K562 (cell line): ENCODE data around the gene LIG3. TPM values are rescaled to one million over a fixed set of nuclear protein-coding genes. Genes with fewer than 3 reads are reported as not detected.

Experiments used
- E2F8 ChIP-seq: fragments of 450-650 bp; IDR thresholded peaks from 2 replicates; pipeline ENCODE4 v1.7.1; 2018; ENCODE audit warnings: mild to moderate bottlenecking, low read depth; ENCODE audit not compliant: partially characterized antibody
- EP400 ChIP-seq: fragments of 450-650 bp; IDR thresholded peaks from 2 replicates; pipeline ENCODE4 v1.6.1; 2017; ENCODE audit warnings: antibody characterized with exemption, mild to moderate bottlenecking, moderate library complexity
- ETV1 ChIP-seq: fragments of 450-650 bp; conservative IDR thresholded peaks from 2 replicates; pipeline ENCODE4 v1.6.1; 2016; ENCODE audit warnings: missing genetic modification characterization, control low read depth, low read depth, missing compliant biosample characterization
- PHB ChIP-seq: fragments of 250-450 bp; sonication (Bioruptor Pico); IDR thresholded peaks from 2 replicates; pipeline ENCODE4 v1.5.0; 2021
- PML ChIP-seq: IDR thresholded peaks from 2 replicates; pipeline ENCODE4 v1.6.1; 2012; ENCODE audit warnings: low read length, inconsistent platforms
- POLR3A ChIP-seq: IDR thresholded peaks from 2 replicates; pipeline ENCODE4 v1.6.1; 2011; ENCODE audit warnings: borderline replicate concordance, mild to moderate bottlenecking, moderate library complexity; ENCODE audit not compliant: insufficient read length, insufficient read depth; ENCODE audit errors: extremely low read depth
- PREB ChIP-seq: sonication (generic); formaldehyde crosslinking; IDR thresholded peaks from 2 replicates; pipeline ENCODE4 v1.8.1; 2023; ENCODE audit warnings: mild to moderate bottlenecking, missing genetic modification reagents
- RBM34 ChIP-seq: fragments of 200-400 bp; formaldehyde crosslinking; IDR thresholded peaks from 2 replicates; pipeline ENCODE4 v1.6.1; 2018; ENCODE audit warnings: low read length, borderline replicate concordance; ENCODE audit not compliant: insufficient read depth
- SP2 ChIP-seq: IDR thresholded peaks from 2 replicates; pipeline ENCODE4 v1.6.1; 2011; ENCODE audit warnings: mild to moderate bottlenecking, low read depth, low read length, moderate library complexity; ENCODE audit not compliant: poor library complexity, severe bottlenecking; ENCODE audit errors: extremely low read depth
- SRSF3 ChIP-seq: fragments of 200-400 bp; formaldehyde crosslinking; IDR thresholded peaks from 2 replicates; pipeline ENCODE4 v1.6.1; 2016; ENCODE audit warnings: mild to moderate bottlenecking, low read length, moderate library complexity; ENCODE audit not compliant: insufficient read depth
- TEAD4 ChIP-seq, 2 experiments: sonication (generic) in 1 of 2; formaldehyde crosslinking in 1 of 2; IDR thresholded peaks; 2 replicates each; pipeline versions ENCODE4 v1.6.1 to v1.8.0; 2012 to 2022; ENCODE audit warnings: borderline replicate concordance in 1 of 2, inconsistent platforms in 1 of 2, low read length in 1 of 2, mild to moderate bottlenecking in 1 of 2, missing genetic modification reagents in 1 of 2
- ZNF12 ChIP-seq: sonication (generic); formaldehyde crosslinking; IDR thresholded peaks from 2 replicates; pipeline ENCODE4 v1.4.0; 2020; ENCODE audit warnings: mild to moderate bottlenecking, missing genetic modification reagents
- polyA plus RNA-seq, 8 experiments: library from polyadenylated mRNA; depleted of rRNA in 4 of 8; stranded (reverse) in 5 of 8; unstranded in 3 of 8; fragments of >200 nt; fragmentation: Nextera tagmentation in 2 of 8; fragmentation: Illumina TruSeq in 1 of 8; extraction: Ambion mirVana in 2 of 8; extraction: Trizol in 1 of 8; gene quantifications; 2 replicates each; pipeline versions ENCODE4 v1.2.1 to v1.2.3, GENCODE V29; 2011 to 2014; ENCODE audit warnings: inconsistent platforms in 1 of 8, missing spikeins in 1 of 8
- total RNA-seq, 7 experiments: library from RNA; depleted of rRNA in 6 of 7; stranded (reverse); fragments of >200 nt in 6 of 7; fragmentation: Illumina TruSeq in 2 of 7; extraction: Trizol in 2 of 7; gene quantifications; 2 replicates each; pipeline versions ENCODE4 v1.2.1 to v1.2.3, GENCODE V29; 2011 to 2021; ENCODE audit warnings: low replicate concordance in 1 of 7
- TF ChIP-seq, protein P1 (sequence below): fragments of 250-450 bp; sonication (Bioruptor Pico); IDR thresholded peaks from 2 replicates; pipeline ENCODE4 v1.6.1; 2021; ENCODE audit warnings: mild to moderate bottlenecking
- TF ChIP-seq, protein P2 (sequence below), 2 experiments: IDR thresholded peaks in 1 of 2; conservative IDR thresholded peaks in 1 of 2; 2 replicates each; pipeline ENCODE4 v1.6.1; 2016; ENCODE audit warnings: low read depth in 2 of 2, mild to moderate bottlenecking in 1 of 2, missing compliant biosample characterization in 1 of 2, missing genetic modification characterization in 1 of 2, moderate library complexity in 1 of 2

LIG3 gene
- total and polyA plus RNA-seq, 9 of the 15 experiments (the other 6 are each of a cell fraction or from before 2014, with no cell fraction given), result 7.6 to 75.0 (median 43.0) TPM

DNA sequence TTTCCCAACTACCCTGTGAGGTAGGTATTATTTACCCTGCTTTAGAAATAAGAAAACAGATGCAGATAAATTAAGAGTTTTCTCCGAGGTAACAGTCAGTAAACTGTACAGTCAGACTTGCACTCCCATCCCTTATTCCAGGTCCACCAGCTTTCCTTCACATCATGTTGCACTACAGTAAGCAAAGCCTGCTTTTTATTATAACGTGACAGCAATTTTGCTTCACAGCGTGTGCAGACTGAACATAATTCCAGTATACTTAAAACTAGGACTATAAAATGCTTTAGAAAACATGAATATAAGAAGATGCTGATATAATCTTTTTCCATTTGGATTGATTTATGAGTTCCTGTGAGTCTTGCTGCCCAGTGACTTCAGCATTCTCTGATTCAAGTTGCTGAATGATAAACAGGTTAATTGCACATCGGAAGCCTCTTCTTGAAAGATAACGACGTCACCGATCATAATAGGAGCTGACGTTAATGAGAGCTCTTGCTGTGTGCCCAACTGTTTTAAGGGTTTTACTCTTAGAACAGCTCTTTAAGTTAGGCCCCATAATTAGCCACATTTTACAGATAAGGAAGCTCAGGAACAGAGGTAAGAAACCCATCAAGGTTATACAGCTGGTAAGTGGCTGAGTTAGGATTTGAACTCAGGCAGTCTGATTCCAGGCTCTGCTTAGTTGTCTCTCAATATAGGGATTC is 1.4 kb downstream of the LIG3 start (continued):
- TF ChIP-seq TEAD4 (IDR thresholded peaks at IDR 0.05; ENCODE audit: low read length) (peak; percentile 89), TEAD4 (CRISPR knock-in tag; IDR thresholded peaks at IDR 0.05; ENCODE audit: borderline replicate concordance) (no peak), SRSF3 (no peak), E2F8 (no peak), PHB (no peak), SP2 (no peak), ETV1 (tag) (peak; percentile 92), POLR3A (no peak), PREB (no peak), PML (0 out of 2 replicates have a peak, but pooled peaks have one; percentile 60), ZNF12 (no peak), EP400 (no peak; the same call in 1 of the 2 replicates), RBM34 (no peak)
- TF ChIP-seq, protein P1, sequence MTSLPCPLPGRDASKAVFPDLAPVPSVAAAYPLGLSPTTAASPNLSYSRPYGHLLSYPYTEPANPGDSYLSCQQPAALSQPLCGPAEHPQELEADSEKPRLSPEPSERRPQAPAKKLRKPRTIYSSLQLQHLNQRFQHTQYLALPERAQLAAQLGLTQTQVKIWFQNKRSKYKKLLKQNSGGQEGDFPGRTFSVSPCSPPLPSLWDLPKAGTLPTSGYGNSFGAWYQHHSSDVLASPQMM, result no peak
- TF ChIP-seq, protein P2, sequence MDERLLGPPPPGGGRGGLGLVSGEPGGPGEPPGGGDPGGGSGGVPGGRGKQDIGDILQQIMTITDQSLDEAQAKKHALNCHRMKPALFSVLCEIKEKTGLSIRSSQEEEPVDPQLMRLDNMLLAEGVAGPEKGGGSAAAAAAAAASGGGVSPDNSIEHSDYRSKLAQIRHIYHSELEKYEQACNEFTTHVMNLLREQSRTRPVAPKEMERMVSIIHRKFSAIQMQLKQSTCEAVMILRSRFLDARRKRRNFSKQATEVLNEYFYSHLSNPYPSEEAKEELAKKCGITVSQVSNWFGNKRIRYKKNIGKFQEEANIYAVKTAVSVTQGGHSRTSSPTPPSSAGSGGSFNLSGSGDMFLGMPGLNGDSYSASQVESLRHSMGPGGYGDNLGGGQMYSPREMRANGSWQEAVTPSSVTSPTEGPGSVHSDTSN (CRISPR knock-in tag; IDR thresholded peaks at IDR 0.05; ENCODE audit: low read depth), result 0 out of 2 replicates have a peak, but pooled peaks have one; percentile 25
- TF ChIP-seq, protein P2 (tag; conservative IDR thresholded peaks at IDR 0.05; ENCODE audit: low read depth), result peak; percentile 96
